GM18909 (cell line): ENCODE data around the gene SSRP1.
"Not testable (repeated sequence)": the region's sequence is repeated elsewhere in the genome, so short reads cannot be mapped to it uniquely, and the experiment has no call there.

Experiments
- ATAC-seq: cut with Tn5 transposase; IDR thresholded peaks from one replicate; pipeline ENCODE4 v1.9.1; 2021; ENCODE audit warnings: mild to moderate bottlenecking; ENCODE audit not compliant: unreplicated experiment, poor library complexity

Gene SSRP1, protein sequence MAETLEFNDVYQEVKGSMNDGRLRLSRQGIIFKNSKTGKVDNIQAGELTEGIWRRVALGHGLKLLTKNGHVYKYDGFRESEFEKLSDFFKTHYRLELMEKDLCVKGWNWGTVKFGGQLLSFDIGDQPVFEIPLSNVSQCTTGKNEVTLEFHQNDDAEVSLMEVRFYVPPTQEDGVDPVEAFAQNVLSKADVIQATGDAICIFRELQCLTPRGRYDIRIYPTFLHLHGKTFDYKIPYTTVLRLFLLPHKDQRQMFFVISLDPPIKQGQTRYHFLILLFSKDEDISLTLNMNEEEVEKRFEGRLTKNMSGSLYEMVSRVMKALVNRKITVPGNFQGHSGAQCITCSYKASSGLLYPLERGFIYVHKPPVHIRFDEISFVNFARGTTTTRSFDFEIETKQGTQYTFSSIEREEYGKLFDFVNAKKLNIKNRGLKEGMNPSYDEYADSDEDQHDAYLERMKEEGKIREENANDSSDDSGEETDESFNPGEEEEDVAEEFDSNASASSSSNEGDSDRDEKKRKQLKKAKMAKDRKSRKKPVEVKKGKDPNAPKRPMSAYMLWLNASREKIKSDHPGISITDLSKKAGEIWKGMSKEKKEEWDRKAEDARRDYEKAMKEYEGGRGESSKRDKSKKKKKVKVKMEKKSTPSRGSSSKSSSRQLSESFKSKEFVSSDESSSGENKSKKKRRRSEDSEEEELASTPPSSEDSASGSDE

DNA sequence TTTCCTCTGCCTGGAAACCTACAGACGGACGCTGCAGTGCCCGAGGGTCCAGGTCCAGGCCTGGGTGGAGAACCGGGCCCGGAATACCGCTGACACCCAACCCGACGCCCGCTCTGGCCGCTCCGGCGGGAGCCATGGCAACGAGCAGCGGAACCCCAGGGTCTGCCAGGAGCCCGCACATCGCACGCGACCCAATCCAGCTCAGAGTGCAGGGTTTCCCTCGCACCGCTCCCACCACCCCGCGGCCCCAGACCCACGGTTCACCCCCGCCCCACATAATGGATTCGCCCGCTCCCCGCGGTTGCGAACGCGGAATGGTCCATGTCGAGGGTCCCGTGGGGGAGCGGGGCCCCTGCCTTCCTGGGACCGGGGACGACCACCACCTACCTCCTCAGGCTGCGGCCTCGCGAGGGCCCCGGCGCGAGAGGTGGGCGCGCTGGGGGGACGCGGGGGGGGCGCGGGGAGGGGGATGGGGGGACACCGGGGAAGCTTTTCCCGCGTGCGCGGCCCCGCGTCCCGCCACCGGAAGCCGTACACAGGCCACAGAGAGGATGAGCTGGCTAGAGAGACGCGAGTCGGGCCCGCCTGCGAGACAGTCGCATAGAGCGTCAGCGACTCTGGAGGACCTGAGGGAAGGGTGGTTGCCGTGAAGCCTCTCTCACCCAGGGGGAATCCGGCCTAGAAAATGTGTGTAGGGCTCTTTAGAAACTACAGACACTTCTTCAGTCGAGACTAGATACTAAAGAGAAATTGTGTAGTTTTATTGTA, at the start of gene SSRP1:
Gene SSRP1 (minus strand): TSS at position 550 of the 768 bp plus-strand sequence. CDS start 771 bp downstream, outside the sequence.
- peak; percentile 99 for ATAC-seq

DNA sequence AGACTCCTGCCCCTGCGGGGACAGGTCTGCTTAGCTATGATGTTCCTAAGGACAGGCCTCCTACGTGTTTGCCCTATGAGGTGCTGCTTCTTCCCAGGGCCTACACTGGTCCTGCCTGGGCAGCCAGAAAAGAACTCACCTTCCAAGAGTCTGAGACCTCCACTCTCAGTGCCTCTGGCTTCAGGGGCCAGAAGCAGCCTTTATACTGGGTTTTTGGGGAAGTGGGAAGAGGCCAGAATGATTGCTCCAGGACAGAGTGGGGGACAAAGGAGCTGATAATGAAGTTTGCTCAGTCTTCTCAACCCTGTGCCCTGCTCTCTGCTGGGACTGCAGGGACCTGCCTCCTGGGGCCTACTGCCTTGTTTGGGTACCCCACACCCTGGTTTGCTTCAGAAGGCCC, 45.3 kb upstream of the SSRP1 start, which contains the start of gene PRG3:
Gene PRG3 (minus strand): TSS at position 176 of the 400 bp plus-strand sequence. CDS start 442 bp downstream, outside the sequence.
- no peak for ATAC-seq

DNA sequence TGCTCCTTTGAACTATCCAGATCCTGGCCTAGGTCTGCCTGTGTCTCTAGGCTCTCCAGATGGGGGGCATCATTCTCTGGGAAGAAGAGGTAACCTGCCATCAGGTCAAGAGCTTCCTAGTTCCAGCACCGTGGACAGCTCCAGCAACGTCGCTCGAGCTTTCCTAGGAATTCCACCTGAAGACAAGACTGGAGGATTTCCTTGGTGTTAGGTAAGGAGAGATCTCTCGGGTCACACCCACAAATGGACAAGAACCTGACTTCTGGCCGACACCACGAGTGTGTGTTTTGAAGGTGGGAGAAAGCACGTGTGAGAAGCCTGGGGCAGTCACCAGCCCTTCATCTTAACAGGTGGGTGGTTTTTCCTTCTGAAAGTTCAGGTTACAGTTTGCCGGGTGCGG, 44.0 kb upstream of the SSRP1 start:
- no peak for ATAC-seq

DNA sequence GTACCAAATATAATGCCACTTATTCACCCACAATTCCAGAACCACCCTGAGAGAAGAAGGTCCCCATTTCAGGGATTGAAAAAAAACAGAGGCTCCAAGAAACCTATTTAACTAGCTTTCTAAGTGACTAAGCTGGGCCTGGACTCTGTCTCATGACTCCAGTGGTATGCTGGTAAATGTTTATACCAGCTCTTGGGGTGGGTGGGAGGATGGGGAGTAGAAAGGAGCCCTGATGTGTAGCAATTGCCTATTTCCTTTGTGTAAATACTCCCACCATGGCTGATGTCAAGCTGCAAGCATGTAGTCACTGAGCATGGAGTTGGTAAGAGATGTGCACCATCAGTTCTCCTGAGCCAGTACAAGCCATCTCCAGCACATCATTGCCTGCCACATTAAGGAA, 42.5 kb upstream of the SSRP1 start:
- ATAC-seq = no peak

DNA sequence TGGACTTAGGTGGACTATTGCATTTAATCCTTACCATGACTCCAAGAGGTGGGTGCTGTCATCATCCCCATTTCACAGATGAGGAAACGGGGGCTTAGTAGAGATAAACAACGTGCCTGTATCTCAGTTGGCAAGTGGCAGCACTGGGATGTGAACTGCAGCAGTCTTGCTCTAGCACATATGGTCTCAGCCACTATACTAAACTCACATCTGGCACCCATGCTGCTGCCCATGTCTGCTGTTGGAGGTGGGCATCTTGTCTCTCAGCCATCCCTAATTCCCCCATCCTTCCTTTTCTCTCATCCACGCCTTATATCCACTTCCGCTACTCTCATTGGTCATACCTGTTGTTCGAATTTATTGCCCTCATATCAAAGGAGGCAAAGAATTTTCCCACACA, 41.4 kb upstream of the SSRP1 start:
- ATAC-seq = no peak

DNA sequence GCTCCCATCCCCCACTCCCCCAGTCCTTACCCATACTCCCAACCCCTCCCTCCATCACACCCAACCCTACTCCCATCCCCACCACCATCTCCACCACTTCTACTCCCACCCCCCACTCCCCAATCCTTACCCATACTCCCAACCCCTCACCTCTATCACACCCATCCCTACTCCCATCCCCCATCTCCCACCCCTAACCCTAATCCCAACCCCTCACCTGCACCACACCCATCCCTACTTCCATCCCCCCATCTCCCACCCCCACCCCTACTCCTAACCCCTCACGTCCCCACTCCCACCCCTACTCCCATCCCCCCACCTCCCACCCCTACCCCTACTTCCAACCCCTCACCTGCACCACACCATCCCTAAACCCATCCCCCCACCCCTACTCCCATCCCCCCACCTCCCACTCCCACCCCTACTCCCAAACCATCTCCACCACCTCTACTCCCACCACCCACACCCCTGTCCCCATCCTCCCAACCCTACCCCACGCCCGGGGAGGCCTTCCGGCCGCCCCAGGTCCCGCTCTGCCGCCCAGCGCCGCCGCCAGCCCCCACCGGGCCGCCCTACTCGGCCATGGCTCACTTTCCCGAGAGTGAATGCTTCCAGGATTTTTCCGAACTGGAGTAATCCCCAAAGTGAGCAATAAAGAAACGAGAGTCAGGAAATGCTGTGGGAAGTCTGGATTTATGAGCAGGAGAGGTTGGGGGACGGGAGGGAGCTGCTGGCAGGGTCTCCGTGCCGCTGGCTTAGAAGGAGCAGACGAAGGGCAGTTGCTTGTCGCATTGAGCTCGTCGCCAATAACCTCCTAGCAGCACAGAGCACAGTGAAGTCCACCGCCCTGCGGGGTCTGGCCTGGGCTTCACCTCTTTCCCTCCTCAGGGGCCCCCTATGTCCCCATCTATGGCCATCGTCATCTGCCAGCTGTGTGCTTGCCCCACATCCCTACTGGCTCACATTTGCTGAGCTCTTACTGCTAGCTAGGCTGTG, 40.7 kb upstream of the SSRP1 start:
- no peak for ATAC-seq

DNA sequence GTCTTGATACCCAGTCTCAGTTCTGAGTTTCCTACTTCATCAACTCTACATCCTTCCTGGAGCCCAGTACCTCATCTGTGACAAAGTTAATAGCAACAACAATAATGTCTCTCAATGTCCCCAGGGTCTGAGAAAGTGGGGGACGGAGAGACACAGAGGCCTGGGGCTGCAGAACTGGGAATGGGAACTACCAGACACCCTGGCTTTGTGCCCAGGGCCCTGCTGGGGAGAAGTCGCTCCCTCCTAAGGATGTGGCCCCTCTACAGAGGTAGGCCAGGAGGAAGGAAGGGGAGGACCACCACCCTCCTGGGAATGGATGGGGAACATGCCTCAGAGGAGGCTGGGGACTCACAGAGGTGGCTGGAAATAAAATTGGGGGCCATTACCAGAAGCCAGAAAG, 39.8 kb upstream of the SSRP1 start:
- ATAC-seq = no peak

DNA sequence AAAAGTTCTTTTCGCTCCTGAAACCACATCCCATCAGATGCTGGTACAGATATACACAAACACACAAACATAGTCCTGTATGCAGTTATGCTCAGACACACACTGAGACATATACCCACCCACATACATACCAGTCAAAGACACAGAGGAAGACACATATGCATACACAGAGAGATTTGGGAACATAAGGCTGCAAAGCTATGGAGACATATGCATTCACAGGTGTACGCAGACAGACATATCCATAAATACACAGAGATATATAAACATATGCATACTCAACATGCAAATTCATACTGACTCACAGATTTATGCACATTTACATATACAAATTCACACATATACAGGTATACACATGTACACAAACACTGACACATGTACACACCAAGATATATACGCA, 39.3 kb upstream of the SSRP1 start:
- no peak for ATAC-seq

DNA sequence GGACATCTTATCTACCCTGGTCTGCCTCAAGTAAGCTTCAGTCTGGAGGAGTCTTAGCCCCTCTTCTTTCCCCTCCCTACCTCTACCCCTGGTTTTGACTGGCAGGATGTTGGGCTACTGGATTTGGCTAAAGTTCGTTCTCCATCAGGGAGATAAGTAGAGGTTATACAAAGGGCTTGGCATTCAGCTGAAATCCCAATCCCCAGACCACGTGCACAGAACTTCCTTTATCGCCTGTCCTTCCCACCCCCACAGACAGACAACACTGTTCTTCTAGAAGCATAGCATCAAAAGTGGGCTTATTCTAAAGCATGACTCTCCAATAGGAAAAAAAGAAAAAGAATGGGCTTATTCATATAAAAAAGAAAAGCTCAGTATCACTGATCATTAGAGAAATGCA, 37.5 kb upstream of the SSRP1 start:
- ATAC-seq = no peak

DNA sequence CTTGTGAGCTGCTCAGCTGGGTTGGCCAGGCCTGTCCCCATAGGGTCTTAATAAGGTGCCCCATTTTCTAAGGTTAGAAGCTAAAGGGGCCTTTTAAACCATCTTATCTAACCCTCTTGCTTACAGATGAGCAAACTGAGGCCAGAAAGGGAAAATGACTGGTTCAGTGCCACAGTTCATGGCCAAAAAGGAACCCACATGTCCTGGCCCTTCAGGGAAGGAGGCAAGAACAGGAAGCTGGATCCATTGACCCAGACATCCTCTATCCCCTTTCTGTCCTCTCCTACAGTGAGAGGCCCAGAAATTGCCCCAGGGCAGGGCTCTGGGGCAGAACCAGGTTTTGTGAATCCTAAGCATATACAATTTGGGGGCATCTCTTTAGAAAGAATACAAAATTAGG, 35.2 kb upstream of the SSRP1 start:
- ATAC-seq = no peak

DNA sequence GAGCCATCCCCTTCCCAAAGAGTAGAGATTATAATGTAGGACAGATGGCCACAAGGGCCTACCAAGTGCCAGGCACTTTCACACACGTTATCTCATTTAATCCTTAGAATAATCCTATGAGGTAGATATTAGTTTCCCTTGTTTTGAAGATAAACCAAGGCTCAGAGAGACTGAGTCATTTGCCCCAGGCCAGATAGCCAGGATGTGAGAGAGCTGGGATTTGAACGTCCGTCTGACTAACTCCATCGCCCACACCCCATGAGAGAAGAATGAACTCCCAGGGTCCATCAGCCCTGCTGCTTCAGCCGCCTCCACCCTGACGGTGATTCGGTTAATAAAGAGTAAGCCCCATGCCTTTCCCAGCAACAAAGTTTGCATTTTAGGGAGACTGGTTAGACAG, 34.6 kb upstream of the SSRP1 start:
- no peak for ATAC-seq

DNA sequence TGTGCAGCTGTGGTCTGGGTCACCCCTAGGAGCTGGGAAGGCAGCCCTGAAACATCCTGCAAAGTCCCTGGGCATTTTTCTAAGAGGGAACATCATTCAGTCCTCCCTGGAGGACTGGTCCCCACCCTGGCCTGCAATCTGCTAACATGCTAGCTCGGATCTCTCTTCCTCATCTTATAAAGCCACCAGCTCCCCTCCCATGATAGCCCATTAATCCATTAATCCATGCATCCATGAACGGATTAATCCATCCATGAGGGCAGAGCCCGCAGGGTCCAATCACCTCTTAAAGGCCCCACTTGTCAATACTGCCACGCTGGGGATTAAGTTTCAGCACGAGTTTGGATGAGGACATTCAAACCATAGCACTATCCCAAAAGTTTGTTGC, 33.1 kb upstream of the SSRP1 start:
- ATAC-seq = no peak

DNA sequence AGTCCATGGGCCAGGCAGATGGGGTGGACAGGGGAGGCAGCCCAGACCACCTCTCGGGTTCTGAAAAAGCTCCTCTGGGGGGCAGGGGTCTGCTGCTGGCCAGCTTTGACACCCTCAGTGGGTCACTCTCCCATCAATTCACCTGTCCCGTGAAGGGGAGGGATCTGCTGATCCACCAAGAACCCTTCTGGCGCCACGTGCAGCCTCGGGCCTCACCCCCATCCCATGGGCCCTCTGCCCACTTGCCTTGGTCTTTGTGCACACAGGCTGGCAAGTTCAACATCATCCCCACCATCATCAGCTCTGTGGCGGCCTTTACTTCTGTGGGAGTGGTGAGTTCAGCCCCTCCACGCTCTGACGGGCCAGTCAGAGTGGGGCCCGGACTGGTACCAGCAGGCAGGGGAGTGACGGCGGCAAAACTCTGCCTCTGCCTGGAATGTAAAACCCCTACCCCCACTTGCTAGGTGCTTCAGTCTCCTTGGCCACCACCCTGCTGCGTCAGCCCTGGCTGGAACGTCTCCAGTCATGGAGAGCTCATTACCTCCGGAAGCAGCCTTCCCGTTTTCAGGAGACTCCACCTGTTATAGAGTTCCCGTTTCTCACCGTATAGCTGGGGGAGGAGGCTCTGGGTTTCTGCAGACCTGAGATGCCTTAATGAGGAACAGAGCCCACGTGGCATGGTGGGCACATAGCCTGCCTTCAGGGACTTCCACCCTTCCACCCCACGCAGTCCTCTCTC, 32.6 kb upstream of the SSRP1 start:
- ATAC-seq = no peak

DNA sequence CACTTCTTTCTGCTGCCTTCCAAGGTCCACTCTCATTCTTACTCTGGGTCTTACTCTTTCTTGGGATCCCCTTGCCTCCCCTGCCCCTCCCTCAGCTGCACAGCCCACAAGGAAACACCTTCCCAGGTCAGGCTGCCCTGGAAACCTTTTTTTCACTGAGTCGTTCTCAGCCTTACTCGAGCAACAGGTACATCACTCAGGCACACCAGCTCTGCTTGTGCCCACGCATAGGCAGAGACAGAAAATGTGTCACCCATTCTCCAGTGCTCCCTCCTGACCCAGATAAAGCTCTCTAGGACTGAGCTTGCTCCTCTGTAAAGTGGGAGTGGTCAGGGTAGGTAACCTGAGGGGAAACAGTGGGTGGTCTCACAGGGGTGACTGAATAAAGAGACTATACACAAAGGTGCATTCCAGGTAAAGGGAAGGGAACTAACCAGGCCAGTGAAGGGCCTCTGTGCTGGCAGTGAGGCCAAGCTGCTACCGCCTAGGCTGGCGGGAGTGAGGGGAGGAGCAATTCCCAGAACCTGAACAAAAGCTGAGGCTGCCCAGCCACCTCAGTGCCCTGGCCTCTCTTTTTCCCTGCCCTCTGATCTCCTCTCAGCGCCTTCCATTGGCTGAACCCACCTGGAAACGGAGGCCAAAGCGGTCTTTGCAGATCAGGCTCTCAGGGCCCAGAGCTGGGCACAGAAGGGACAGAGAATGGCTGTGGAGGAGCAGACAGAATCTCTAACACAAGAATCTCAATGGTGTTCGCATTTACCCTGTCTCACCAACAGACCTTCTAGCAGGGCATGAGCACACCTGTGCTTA, 29.4 kb upstream of the SSRP1 start:
- no peak for ATAC-seq

DNA sequence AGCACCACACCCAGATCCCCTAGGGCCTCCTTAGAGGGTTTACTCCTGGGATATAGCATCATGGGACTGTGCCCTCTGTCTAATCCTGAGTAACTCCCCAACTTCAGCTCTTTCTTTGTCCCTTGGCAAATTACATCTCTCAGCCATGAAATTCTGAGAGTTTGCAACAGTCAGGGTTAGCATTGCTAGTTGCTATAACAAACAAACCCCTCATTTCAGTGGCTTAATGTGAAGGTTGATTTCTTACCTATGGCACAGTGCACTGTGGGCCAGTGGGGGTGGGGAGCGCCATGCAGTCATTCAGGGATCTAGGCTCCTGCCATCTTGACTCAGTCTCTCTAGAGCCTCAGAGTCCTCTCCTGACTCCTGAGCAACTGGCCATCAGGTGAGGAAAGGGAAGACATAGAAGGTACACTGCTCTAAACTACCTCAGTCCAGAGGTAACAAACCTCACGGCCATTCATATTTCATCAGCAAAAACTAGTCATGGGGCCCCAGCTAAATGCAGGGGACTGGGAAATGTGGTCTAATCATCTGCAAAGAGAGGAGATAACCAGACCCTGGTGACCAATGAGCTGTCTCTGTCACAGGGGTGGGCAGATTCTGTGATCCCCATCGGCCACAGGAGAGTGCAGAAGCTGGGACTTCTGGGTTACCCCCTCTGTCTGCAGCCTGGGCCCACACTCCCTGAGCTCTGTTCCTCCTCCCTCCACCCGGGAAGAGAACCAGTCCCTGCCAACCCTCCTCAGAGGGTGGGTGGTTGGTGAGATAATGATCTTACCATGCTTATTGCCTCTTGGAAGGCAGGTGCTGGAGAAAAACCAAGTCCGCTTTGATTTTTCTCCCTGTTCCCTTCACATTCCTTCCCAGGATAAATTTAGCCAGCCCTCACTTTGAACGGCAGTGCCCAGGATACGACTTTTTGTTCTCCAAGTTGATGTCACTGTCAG, 27.7 kb upstream of the SSRP1 start:
- no peak for ATAC-seq

DNA sequence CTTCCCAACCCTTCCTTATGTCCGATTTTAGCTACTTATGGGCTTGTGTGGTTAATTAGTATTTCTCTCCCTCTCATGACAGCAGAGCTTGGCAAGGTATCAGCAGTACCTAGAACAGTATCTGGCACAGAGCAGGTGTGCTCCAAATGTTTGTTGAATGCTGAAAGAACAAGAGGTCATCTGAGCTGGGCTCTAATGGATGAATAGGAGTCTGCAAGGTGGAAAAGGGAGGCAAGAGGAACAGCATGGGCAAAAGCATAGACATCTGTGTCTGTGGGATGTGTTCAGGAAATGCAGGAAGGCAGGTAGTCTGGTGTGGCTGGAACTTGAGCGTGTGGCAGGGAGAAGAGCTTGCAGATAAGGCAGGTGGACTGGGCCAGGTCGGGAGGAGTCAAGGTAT, 26.2 kb upstream of the SSRP1 start:
- ATAC-seq = no peak

DNA sequence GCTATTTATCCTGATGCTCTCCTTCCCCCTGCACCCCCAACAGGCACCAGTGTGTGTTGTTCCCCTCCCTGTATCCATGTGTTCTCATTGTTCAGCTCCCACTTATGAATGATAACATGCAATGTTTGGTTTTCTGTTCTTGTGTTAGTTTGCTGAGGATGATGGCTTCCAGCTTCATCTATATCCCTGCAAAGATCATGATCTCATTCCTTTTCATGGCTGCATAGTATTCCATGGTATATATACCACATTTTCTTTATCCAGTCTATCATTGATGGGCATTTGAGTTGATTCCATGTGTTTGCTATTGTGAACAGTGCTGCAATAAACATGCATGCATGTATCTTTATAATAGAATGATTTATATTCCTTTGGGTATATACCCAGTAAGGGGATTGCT, 25.7 kb upstream of the SSRP1 start:
- not testable (repeated sequence) for ATAC-seq
